H9 (cell line): ENCODE data around the gene FHL2. TPM values are rescaled to one million over a fixed set of nuclear protein-coding genes. Genes with fewer than 3 reads are reported as not detected.

Experiments
- DNase-seq: peaks from one replicate; pipeline ENCODE4 v3.0.0-alpha.2; 2017
- H2AFZ ChIP-seq: one replicate; pipeline ENCODE4 v1.6.1; 2013; ENCODE audit warnings: mild to moderate bottlenecking, low read length, control low read depth, moderate library complexity
- H2AK5ac ChIP-seq: 2 replicates; pipeline ENCODE4 v1.6.1; 2013; ENCODE audit warnings: low read length, control low read depth, mixed read lengths; ENCODE audit not compliant: insufficient read length
- H2BK120ac ChIP-seq: one replicate; pipeline ENCODE4 v1.6.1; 2013; ENCODE audit warnings: low read depth, mild to moderate bottlenecking, low read length, control low read depth, inconsistent platforms; ENCODE audit not compliant: poor library complexity, severe bottlenecking
- H2BK12ac ChIP-seq: 2 replicates; pipeline ENCODE4 v1.6.1; 2013; ENCODE audit warnings: low read length, control low read depth, mixed read lengths, low read depth; ENCODE audit not compliant: insufficient read length
- H2BK15ac ChIP-seq: 2 replicates; pipeline ENCODE4 v1.6.1; 2013; ENCODE audit warnings: low read depth, low read length, control low read depth
- H2BK20ac ChIP-seq: one replicate; pipeline ENCODE4 v1.6.1; 2013; ENCODE audit warnings: low read depth, mild to moderate bottlenecking, low read length, control low read depth, inconsistent platforms; ENCODE audit not compliant: poor library complexity, severe bottlenecking
- H2BK5ac ChIP-seq: 2 replicates; pipeline ENCODE4 v1.6.1; 2013; ENCODE audit warnings: low read length, control low read depth, mixed read lengths; ENCODE audit not compliant: insufficient read length
- H3K14ac ChIP-seq: 2 replicates; pipeline ENCODE4 v1.6.1; 2013; ENCODE audit warnings: low read length, control low read depth; ENCODE audit not compliant: insufficient read depth
- H3K18ac ChIP-seq: 2 replicates; pipeline ENCODE4 v1.6.1; 2013; ENCODE audit warnings: low read depth, mild to moderate bottlenecking, mixed read lengths, low read length, control low read depth; ENCODE audit not compliant: insufficient read length
- H3K23ac ChIP-seq: 2 replicates; pipeline ENCODE4 v1.6.1; 2013; ENCODE audit warnings: low read length, control low read depth, mixed read lengths, low read depth; ENCODE audit not compliant: insufficient read length
- H3K23me2 ChIP-seq: 2 replicates; pipeline ENCODE4 v1.6.1; 2013; ENCODE audit warnings: low read depth, mild to moderate bottlenecking, mixed read lengths, low read length, control low read depth; ENCODE audit not compliant: insufficient read length, poor library complexity, severe bottlenecking
- H3K27ac ChIP-seq: 2 replicates; pipeline ENCODE4 v1.5.1; 2013; ENCODE audit warnings: low read length, control low read depth, mixed read lengths, low read depth; ENCODE audit not compliant: insufficient read length
- H3K27me3 ChIP-seq: 2 replicates; pipeline ENCODE4 v1.6.1; 2013; ENCODE audit warnings: low read length, control low read depth, inconsistent platforms; ENCODE audit not compliant: insufficient read depth
- H3K4ac ChIP-seq: 2 replicates; pipeline ENCODE4 v1.6.1; 2013; ENCODE audit warnings: low read depth, mild to moderate bottlenecking, control low read depth, inconsistent platforms, low read length, moderate library complexity
- H3K4me1 ChIP-seq: 2 replicates; pipeline ENCODE4 v1.6.1; 2013; ENCODE audit warnings: low read length, control low read depth, inconsistent platforms; ENCODE audit not compliant: insufficient read depth
- H3K4me2 ChIP-seq: 2 replicates; pipeline ENCODE4 v1.6.1; 2013; ENCODE audit warnings: low read length, control low read depth, mixed read lengths; ENCODE audit not compliant: insufficient read length, insufficient read depth
- H3K56ac ChIP-seq: 2 replicates; pipeline ENCODE4 v1.6.1; 2013; ENCODE audit warnings: low read depth, mild to moderate bottlenecking, mixed read lengths, low read length, control low read depth; ENCODE audit not compliant: insufficient read length
- H3K79me1 ChIP-seq: 2 replicates; pipeline ENCODE4 v1.6.1; 2013; ENCODE audit warnings: low read depth, mild to moderate bottlenecking, moderate library complexity, low read length, control low read depth, inconsistent platforms; ENCODE audit not compliant: insufficient read depth, poor library complexity, severe bottlenecking
- H3K79me2 ChIP-seq: 2 replicates; pipeline ENCODE4 v1.6.1; 2013; ENCODE audit warnings: low read length, control low read depth, inconsistent platforms; ENCODE audit not compliant: insufficient read depth
- H3K9ac ChIP-seq: 2 replicates; pipeline ENCODE4 v1.6.1; 2013; ENCODE audit warnings: low read length, control low read depth, mixed read lengths; ENCODE audit not compliant: insufficient read length; ENCODE audit errors: extremely low read depth
- H3K9me3 ChIP-seq: one replicate; pipeline ENCODE4 v1.6.1; 2013; ENCODE audit warnings: low read depth, low read length, inconsistent platforms; ENCODE audit not compliant: control insufficient read depth
- H3T11ph ChIP-seq: one replicate; pipeline ENCODE4 v1.6.1; 2013; ENCODE audit warnings: mild to moderate bottlenecking, low read length, control low read depth, inconsistent platforms
- H4K20me1 ChIP-seq: one replicate; pipeline ENCODE4 v1.6.1; 2013; ENCODE audit not compliant: control insufficient read depth, insufficient read length, insufficient read depth
- H4K5ac ChIP-seq: 2 replicates; pipeline ENCODE4 v1.6.1; 2013; ENCODE audit warnings: low read depth, mild to moderate bottlenecking, mixed read lengths, low read length, control low read depth; ENCODE audit not compliant: insufficient read length
- H4K8ac ChIP-seq: replicated peaks from 2 replicates; pipeline ENCODE4 v1.6.1; 2013; ENCODE audit warnings: low read length, control low read depth, mixed read lengths, low read depth; ENCODE audit not compliant: insufficient read length
- H4K91ac ChIP-seq: 2 replicates; pipeline ENCODE4 v1.6.1; 2013; ENCODE audit warnings: low read depth, mild to moderate bottlenecking, moderate library complexity, mixed read lengths, low read length, control low read depth; ENCODE audit not compliant: insufficient read length
- H3K27ac Mint-ChIP-seq, 3 experiments: 2 replicates in 2 of 3; 3 replicates in 1 of 3; pipeline ENCODE4 v1.8.0; 2020 to 2021; ENCODE audit warnings: mixed read lengths in 3 of 3, mild to moderate bottlenecking in 1 of 3, moderate library complexity in 1 of 3
- H3K27me3 Mint-ChIP-seq: 2 replicates; pipeline ENCODE4 v1.8.0; 2021; ENCODE audit warnings: low read depth, mild to moderate bottlenecking, moderate library complexity, mixed read lengths
- H3K36me3 Mint-ChIP-seq, 3 experiments: 2 replicates in 2 of 3; 3 replicates in 1 of 3; pipeline ENCODE4 v1.8.0; 2020 to 2021; ENCODE audit warnings: low read depth in 3 of 3, mixed read lengths in 3 of 3; ENCODE audit not compliant: insufficient read depth in 1 of 3
- H3K4me1 Mint-ChIP-seq, 2 experiments: 2 replicates each; pipeline ENCODE4 v1.8.0; 2020; ENCODE audit warnings: mixed read lengths in 2 of 2
- H3K4me3 Mint-ChIP-seq, 2 experiments: 2 replicates in 1 of 2; 3 replicates in 1 of 2; pipeline ENCODE4 v1.8.0; 2020 to 2021; ENCODE audit warnings: mild to moderate bottlenecking in 2 of 2, mixed read lengths in 2 of 2, moderate library complexity in 1 of 2
- H3K9me3 Mint-ChIP-seq, 2 experiments: 2 replicates in 1 of 2; 3 replicates in 1 of 2; pipeline ENCODE4 v1.8.0; 2020; ENCODE audit warnings: mild to moderate bottlenecking in 2 of 2, mixed read lengths in 2 of 2, moderate library complexity in 1 of 2
- WGBS: extraction: QIAGEN DNeasy Blood & Tissue Kit; methylation state at CpG from one replicate; pipeline ENCODE4 v1.1.7; 2013; ENCODE audit warnings: missing lambda C conversion rate, low lambda C conversion rate, mixed read lengths; ENCODE audit not compliant: insufficient read length; ENCODE audit errors: extremely low coverage; 5-methylcytosine and 5-hydroxymethylcytosine counted together
- total RNA-seq: library from RNA; stranded (reverse); gene quantifications from 2 replicates; pipeline ENCODE4 v1.2.1, GENCODE V29; 2021
- TF ChIP-seq, protein P1 (sequence below): fragments of 200-600 bp; sonication (generic); conservative IDR thresholded peaks from 3 replicates; pipeline ENCODE4 v1.8.0; 2021; ENCODE audit warnings: antibody characterized with exemption, mild to moderate bottlenecking

Gene FHL2
- total RNA-seq, 1 experiment from 2014 or later: 34.9 TPM

DNA sequence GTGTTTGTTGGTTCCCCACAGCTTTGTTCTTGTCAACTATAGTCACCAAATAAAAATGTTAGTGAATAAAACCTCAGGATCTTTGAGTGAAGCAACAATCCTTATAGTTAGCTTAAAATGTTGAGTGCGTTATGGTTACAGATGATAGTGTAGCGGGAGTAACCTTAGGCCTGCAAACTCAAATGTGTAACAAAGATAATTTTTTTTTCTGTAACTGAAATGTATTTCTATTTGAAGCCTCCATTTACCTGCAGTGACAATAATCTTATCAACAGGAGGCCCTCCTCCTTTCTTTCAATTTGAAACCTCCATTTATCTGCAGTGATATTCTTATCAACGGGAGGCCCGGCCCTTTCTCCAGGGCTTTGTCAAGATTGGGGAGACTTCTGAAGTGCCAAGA, 64.6 kb downstream of the FHL2 start:
- Histone ChIP-seq H4K5ac (no peak overlapping the region), H4K8ac (no peak overlapping the region), H2BK120ac (no peak overlapping the region), H2BK20ac (no peak overlapping the region), H3K9ac (no peak overlapping the region), H2AK5ac (no peak overlapping the region), H3K9me3 (no peaks in the 10 kb centered on the region), H2BK5ac (no peak overlapping the region), H3K27ac (no peak overlapping the region), H3K27me3 (no peaks in the 10 kb centered on the region), H3K18ac (no peak overlapping the region), H3K79me2 (peaks cover 15% of the 10 kb centered on the region; the same call in 1 of the 2 replicates), H3K23ac (no peak overlapping the region), H3K79me1 (peaks cover 5% of the 10 kb centered on the region), H3K4me1 (no peaks in the 10 kb centered on the region), H3T11ph (no peak overlapping the region), H4K91ac (no peak overlapping the region), H3K4ac (no peak overlapping the region), H2BK12ac (no peak overlapping the region), H3K14ac (no peak overlapping the region), H4K20me1 (no peaks in the 10 kb centered on the region), H2BK15ac (no peak overlapping the region), H3K23me2 (peaks cover 12% of the 10 kb centered on the region), H3K4me2 (no peak overlapping the region), H3K56ac (no peak overlapping the region), H2AFZ (no peak overlapping the region)
- WGBS: no CpG with 5 or more reads among the region's 4 CpGs
- H3K27ac Mint-ChIP-seq: no peak overlapping the region
- TF ChIP-seq, protein P1, sequence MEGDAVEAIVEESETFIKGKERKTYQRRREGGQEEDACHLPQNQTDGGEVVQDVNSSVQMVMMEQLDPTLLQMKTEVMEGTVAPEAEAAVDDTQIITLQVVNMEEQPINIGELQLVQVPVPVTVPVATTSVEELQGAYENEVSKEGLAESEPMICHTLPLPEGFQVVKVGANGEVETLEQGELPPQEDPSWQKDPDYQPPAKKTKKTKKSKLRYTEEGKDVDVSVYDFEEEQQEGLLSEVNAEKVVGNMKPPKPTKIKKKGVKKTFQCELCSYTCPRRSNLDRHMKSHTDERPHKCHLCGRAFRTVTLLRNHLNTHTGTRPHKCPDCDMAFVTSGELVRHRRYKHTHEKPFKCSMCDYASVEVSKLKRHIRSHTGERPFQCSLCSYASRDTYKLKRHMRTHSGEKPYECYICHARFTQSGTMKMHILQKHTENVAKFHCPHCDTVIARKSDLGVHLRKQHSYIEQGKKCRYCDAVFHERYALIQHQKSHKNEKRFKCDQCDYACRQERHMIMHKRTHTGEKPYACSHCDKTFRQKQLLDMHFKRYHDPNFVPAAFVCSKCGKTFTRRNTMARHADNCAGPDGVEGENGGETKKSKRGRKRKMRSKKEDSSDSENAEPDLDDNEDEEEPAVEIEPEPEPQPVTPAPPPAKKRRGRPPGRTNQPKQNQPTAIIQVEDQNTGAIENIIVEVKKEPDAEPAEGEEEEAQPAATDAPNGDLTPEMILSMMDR: no peak
- H3K4me3 Mint-ChIP-seq: no peak overlapping the region
- peaks cover 0 to 12% (median 0%) of the 10 kb centered on the region in 3 experiments; a peak in 3 of 7 replicates for H3K36me3 Mint-ChIP-seq
- H3K9me3 Mint-ChIP-seq: peaks cover 0 to 3% of the 10 kb centered on the region in 2 experiments; a peak in 1 of 5 replicates
- peaks cover 19 to 23% of the 10 kb centered on the region in 2 experiments for H3K4me1 Mint-ChIP-seq
- DNase-seq: no peak
- H3K27me3 Mint-ChIP-seq: no peaks in the 10 kb centered on the region; the same call in 1 of the 2 replicates
